GM06990 (cell line): ENCODE measurements around the gene AQP4.

Experiments used
- DNase-seq: peaks from one replicate; pipeline ENCODE4 v3.0.0-alpha.2; 2011; ENCODE audit not compliant: insufficient read length; ENCODE audit errors: extremely low read depth
- H3K27me3 ChIP-seq: replicated peaks from 2 replicates; pipeline ENCODE4 v1.6.0; 2011; ENCODE audit warnings: low read length; ENCODE audit not compliant: control insufficient read depth, insufficient read depth
- H3K36me3 ChIP-seq: 2 replicates; pipeline ENCODE4 v1.5.1; 2011; ENCODE audit warnings: low read length; ENCODE audit not compliant: control insufficient read depth, insufficient read depth
- H3K4me3 ChIP-seq: replicated peaks from 2 replicates; pipeline ENCODE4 v1.5.1; 2011; ENCODE audit warnings: low read depth, mild to moderate bottlenecking, control low read depth, low read length
- TF ChIP-seq, protein P1 (sequence below): IDR thresholded peaks from 2 replicates; pipeline ENCODE4 v1.5.1; 2011; ENCODE audit warnings: low read length, control low read depth, mild to moderate bottlenecking, inconsistent platforms; ENCODE audit not compliant: insufficient read depth, poor library complexity, severe bottlenecking

AQP4 gene

DNA sequence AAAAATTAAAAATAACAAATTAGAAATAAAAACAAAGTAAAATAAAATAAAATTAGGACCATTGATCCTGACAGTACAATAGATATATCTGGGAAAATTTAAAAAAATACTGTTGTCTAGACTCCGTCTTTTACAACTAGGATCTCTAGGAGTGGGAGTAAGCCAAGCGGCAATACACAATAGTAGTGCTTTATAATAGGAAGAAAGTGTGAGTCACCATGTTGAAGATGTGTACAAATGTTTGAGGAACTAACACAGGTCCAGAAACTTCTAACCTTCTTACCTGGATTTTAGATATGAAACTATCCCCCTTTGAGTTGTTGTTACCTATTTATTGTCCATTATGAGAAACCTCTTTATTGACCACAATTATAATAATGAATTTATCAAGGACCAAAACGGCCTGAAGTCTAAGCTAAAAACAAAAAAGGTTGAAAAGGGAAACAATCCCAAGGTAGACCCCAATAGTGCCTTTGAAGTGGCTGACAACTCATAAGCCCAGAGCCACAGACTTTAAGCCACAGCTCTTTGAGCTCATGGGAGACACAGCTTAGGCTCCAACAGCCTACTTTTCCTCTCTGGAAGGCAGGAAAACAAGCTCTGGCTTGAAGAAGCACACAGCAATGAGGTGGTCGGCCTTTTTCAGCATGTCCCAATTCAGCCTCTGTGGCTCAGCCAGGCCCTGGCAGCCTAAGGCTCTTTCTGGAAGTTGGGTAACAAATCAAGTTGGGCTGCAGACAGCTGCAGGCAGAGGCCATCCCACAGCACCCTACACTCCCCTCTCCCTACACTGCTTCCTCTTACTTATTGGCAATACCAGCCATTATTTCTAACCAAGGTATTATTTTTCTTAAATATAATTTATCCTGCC lies 62.9 kb downstream of the AQP4 start:
- TF ChIP-seq, protein P1, sequence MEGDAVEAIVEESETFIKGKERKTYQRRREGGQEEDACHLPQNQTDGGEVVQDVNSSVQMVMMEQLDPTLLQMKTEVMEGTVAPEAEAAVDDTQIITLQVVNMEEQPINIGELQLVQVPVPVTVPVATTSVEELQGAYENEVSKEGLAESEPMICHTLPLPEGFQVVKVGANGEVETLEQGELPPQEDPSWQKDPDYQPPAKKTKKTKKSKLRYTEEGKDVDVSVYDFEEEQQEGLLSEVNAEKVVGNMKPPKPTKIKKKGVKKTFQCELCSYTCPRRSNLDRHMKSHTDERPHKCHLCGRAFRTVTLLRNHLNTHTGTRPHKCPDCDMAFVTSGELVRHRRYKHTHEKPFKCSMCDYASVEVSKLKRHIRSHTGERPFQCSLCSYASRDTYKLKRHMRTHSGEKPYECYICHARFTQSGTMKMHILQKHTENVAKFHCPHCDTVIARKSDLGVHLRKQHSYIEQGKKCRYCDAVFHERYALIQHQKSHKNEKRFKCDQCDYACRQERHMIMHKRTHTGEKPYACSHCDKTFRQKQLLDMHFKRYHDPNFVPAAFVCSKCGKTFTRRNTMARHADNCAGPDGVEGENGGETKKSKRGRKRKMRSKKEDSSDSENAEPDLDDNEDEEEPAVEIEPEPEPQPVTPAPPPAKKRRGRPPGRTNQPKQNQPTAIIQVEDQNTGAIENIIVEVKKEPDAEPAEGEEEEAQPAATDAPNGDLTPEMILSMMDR = no peak
- Histone ChIP-seq H3K4me3 (no peak overlapping the region), H3K27me3 (no peaks in the 10 kb centered on the region), H3K36me3 (no peaks in the 10 kb centered on the region)
- DNase-seq = no peak
